HG03342 (cell line): ENCODE measurements around the gene UNC79.
"Not testable (repeated sequence)": the region's sequence is repeated elsewhere in the genome, so short reads cannot be mapped to it uniquely, and the experiment has no call there.

Experiments
- ATAC-seq: cut with Tn5 transposase; IDR thresholded peaks from one replicate; pipeline ENCODE4 v1.9.1; 2021; ENCODE audit warnings: mild to moderate bottlenecking, moderate library complexity; ENCODE audit not compliant: unreplicated experiment

UNC79 gene

DNA sequence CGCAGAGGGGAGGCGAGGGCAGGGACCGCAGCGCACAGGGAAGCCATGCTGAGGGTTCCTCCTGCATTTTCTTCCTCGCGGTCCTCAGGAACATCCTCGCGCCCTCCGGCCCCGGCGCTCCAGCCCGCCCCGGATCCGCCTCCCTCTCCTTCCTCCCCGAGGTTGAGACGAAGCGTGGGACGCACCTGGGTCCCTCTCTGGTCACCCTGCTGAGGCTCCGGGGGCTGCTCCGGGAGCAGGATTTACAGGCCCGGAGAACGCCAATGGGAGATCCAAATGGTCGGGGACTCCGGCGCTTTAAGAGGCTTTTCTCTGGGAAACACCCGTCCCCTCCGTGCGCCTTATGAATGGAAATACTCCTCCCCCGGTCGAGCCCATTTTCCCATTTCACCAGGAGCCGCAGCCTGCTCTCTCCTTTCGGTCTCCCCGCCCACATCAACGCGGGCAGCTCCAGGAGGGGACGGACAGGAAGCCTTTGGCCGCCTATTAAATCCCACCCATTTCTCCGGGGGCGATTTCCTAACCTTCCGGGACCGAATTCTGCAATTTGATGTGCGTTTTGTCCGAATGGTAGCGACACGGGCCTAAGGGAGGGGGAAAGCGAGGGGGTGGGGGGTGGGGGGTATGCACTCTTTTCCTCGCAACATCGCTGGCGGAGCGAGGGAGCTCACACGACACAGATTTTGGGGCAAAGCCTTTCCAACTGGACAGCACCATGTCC is at the start of gene UNC79:
TSS of gene UNC79 (plus strand) at position 625 of the 721 bp plus-strand sequence. CDS start at position 716, 91 bp downstream.
- ATAC-seq: no peak

DNA sequence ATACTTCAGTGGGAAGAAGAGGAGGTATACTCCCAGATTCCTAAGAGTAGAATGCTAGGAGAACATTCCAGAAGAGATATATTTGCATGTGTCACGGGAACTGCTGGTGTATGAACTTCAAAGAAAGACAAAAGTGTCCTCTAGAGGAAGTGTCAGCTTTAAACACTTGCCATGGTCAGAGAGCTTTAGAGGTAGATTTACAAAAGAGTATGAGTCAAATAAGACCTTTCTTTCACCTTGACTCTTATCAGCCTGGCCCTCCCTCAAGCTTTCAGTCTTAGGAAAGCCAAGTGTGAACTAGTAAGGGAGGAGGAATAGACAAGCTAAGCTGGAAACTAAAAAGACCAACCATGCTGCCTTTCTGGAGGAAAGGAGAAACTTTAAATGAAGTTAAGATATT is 49.1 kb upstream of the UNC79 start:
- ATAC-seq: no peak

DNA sequence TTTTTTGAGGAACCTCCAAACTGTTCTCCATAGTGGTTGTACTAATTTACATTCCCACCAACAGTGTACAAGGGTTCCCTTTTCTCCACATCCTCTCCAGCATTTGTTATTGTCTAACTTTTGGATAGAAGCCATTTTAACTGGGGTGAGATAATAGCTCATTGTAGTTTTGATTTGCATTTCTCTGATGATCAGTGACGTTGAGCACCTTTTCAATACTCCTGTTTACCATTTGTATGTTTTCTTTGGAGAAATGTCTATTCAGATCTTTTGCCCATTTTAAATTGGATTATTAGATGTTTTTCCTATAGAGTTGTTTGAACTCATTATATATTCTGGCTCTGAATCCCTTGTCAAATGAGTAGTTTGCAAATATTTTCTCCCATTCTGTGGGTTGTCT is 46.5 kb upstream of the UNC79 start:
- not testable (repeated sequence) for ATAC-seq

DNA sequence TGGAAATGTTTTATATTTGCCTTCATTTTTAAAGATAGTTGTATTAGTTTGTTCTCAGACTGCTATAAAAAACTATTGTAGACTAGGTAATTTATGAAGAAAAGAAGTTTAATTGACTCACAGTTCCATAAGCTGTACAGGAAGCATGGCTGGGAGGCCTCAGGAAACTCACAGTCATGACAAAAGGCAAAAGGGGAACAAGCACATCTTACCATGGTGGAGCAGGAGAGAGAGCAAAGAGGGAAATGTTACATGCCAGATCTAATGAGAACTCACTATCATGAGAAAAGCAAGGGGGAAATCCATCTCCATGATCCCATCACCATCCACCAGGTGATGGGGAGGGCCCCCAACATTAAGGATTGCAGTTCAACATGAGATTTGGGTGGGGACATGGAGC is 35.5 kb upstream of the UNC79 start:
- no peak for ATAC-seq

DNA sequence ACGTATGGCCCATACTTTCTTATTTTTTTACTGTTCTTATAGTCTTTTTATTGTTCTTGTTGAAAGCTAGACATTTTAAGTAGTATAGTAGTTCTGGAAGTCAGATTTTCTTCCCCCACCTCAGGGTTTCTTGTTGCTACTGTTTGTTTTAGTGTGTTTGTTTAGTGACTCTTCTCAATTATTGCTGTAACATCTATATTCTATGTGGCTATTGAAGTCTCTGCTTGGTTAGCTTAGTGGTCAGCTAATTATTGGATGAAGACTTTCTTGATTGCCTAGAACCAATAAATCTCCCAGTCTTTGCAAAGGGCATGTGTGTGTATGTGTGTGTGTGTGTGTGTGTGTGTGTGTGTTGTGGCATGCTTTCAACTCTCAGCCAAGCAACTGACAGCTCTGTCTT is 34.3 kb upstream of the UNC79 start:
- no peak for ATAC-seq

DNA sequence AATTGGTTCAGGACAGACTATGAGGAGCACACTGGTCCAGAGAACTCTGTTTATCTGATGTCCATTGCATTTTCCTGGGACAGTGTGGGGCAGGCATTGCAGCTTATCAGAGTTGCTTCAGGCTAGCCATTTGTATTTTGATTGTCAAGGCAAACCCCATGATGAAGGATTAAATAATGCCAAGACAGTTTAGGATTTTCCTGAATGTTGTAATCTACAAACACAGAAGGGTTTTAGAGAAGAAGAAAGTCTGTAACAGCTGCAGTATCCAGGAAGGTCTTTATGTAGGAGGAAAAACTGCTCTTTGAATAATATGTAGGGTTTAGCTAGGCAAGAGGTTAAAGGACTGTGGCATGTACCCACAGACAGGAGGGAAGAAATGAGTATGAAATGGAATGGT is 32.2 kb upstream of the UNC79 start:
- no peak for ATAC-seq

DNA sequence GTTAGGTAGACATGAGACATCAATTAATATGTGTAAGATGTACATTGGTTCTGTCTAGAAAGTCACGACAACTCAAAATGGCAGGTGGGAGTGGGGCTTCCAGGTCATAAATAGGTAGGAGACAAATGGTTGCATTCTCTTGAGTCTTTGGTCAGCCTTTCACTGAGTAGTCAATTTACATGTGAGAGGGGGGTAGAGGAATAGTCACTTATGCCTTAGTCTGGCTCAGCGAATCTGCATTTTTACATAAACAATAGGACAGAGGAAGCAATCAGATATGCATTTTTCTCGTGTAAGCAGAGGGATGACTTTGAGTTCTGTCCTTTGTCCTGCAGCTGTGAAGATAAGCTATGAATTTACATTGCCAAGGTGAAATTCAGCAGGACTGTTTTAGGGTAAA is 27.8 kb upstream of the UNC79 start:
- ATAC-seq: no peak

DNA sequence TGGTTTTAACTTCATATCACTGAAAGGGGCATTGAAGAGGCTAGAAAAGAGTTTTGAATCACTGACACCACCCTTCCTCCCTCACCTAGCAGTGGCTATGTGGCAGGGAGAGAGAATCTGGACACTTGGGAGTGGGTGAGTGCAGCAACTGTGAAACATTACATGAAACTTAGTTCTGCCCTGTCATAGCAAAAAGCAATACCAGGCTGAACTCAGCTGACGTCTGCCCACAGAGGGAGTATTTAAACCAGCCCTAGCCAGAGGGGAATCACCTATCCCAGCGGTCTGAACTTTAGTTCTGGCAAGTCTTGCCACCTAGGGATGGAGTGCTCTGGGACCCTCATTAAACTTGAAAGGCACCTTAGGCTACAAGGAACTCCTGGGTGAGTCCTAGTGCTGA is 20.7 kb upstream of the UNC79 start:
- ATAC-seq: no peak

DNA sequence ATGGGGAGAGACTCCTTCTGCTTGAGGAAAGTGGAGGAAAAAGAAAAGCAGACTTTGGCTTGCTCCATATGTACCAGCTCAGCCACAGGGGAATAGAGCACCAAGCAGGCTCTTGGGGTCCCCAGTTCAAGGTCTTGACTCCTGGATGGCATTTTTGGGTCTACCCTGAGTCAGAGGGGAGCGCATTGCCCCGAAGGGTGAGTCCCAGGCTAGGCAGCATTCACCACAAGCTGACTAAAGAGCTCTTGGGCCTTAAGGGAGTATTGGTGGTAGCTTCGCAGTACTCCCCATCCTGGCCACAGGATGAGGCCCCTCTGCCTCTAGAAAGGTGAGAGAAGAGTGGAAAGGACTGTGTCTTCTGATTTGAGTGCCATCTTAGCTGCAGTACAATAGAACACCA is 19.8 kb upstream of the UNC79 start:
- no peak for ATAC-seq

DNA sequence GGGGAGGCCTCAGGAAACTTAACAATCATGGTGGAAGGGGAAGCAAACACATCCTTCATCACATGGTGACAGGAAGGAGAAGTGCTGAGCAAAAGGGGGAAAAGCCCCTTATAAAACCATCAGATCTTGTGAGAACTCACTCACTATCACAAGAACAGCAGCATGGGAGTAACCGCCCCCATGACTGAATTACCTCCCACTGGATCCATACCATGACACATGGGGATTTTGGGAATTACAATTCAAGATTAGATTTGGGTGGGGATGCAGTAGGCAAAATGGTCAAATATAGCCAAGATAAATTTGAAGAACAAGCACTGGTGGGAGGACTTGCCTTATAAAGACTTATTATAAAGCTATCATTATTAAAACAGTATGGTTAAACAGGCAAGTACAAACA is 5.6 kb upstream of the UNC79 start:
- ATAC-seq: not testable (repeated sequence)

DNA sequence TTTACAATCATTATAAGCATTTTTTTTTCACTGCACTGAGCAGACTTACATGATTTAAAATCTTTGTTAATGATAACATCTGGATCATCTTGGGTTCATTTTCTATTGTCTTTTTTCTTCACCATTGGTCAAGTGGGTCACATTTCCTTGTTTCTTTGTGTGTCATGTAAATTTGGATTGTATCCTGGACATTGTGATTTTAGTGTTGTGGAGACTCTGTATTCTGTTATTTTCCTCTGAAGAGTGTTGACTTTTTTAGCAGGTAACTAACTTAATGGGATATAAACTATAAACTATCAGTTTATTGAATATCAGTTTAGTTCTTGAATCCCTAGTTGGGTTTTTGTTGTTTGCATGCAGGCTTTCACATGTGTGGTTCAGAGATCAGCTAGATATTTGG is 4.0 kb upstream of the UNC79 start:
- ATAC-seq: no peak

DNA sequence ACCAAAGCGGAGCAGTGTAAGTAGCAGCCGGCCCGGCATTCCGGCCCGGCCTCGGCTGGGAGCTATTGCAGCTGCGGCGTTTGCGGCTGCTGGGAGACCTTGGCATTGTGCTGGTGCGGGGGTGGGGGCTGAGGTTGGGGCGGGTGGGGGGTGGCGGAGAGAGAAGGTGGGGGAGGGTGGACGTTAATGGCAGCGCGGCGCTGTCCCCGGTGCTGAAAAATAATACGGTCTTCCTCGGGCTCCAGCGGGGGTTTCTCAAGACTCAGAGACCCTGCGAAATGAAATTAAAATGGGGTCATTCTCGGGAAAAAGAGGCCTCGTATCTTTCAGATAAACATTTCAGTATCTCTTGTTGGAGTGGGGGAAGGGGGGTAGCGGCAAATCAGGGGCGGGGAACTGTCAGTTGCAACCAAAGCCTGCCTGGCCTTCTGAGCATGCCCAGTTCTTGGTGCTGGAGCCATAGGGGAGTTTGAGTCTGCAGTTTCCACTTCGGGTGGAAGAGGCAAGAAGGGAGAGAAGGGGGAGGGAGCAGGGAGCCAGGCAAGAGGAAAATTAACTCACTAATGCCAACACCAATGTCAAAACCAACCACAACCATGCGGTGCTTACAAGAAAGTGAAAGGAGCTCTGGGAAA is 414 bp downstream of the UNC79 start:
- no peak for ATAC-seq

DNA sequence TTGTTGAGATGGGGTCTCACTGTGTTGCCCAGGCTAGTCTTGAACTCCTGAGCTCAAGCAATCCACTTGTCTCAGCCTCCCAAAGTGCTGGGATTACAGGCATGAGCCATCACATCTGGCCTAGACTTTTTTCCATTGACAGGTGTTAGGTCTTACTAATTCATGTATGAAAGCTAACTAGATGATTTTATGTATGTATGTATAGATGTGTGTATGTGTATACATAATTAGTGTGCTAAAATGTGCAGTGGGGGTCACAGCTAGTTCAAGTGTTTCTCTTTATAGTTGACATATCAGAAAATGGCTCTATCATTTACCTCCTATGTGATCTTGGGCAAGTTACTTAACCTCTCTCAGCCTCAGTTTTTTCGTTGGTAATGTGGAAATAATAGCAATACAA is 23.5 kb downstream of the UNC79 start:
- no peak for ATAC-seq

DNA sequence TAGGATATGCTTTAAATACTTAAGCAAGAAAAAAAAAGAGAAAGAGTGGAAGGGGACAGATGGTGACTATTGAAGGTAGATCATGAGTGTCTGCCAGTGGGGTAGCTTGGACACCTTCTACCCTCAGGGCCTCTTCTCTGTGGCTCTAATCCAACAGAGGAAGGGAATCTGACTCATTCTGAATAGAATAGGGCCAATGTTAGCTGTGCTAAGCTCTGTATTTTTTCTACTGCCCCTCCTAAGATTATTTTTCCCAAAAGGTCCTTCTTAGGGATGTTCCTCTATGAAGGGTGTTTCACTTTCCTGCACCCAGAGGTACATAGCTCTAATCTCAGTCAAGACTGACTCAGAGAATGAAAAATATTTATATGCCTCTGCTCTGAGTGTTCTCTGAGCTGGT is 25.6 kb downstream of the UNC79 start:
- ATAC-seq: no peak

DNA sequence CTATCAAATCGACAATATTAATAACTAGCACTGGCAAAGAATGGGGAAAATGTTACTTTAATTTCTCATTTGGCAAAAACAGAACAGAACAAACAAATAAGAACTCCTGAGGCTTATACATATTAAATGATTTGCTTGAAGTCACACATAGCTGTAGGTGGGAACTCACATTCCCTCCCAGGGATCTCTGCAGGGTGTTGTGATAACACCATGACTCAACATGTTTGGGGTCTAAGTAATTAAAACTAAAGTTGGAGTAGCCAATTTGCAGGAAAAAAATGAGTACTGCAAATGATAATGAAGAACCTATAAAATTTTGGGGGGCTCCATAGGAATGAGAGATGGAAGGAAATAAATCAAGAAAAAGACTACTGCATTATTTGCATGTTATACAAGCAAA is 27.5 kb downstream of the UNC79 start:
- ATAC-seq: no peak

DNA sequence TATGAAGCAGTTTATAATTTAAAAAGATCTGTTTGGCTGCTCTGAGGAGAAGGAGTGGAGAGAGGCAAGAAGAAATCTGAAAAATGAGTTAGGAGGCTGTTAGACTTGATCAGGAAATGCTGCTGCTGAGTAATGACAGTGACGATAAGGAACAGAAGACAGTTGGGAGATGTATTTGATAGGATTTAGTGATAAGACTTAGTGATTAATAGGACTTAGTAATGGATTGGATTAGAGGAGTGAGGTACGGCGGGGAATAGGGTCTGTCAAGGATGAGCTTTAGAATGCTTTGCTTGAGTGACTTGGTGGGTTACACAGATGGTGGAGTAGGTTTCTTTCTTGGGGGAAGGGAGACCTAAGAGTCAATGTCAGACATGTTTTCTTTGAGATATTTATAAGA is 31.7 kb downstream of the UNC79 start:
- ATAC-seq: no peak

DNA sequence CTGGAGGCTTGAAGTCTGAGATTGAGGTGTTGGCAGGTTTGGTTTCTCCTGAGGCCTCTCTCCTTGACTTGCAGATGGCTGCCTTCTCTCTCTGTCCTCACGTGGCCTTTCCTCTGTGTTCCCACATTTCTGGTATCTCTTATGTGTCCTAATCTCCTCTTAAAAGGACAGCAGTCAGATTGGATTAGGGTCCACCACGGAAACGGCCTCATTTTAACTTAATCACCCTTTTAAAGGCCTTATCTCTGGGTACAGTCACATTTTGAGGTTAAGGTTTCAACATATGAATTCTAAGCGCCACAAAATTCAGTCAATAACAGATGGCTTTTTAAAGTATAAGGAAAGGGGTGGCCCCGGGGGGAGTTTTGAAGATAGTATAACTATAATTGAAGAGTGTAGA is 33.5 kb downstream of the UNC79 start:
- ATAC-seq: no peak

DNA sequence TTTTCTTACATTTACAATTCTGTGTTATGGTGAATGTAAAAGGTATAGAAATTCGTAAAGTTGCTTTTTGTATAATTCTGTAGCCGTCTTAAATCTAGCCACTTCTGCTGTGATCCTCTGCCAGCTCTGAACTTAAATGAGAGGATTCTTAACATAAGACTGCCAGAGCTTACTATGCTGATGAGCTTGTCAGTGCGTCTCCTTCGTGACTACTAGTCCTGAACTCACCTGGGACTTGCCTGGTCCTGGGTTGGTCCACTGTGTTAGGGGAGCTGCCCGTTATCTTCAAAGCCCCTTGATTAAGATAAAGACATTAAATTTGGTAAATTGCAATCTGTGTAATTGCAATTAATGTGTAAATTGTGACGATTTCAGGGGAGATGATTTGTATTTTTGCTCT is 44.7 kb downstream of the UNC79 start:
- ATAC-seq: no peak

DNA sequence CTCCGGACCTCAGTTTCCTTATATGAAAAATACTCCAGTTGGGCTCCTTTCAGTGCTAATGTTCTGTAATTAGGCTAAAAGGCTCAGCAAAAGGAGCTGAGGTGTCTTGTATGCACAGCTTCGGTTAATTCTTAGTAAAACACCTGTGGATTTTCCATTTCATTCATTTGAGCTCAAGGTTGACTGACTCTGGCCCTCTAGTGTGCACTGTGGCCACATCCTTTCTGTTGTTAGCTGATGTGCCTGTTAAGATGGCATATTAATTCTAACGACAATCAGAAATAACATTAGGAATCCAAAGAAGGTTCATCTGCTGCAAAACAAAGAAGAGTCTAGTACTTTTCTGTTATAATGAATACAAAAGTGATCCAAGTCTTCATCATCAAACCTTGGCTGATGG is 45.6 kb downstream of the UNC79 start:
- no peak for ATAC-seq

DNA sequence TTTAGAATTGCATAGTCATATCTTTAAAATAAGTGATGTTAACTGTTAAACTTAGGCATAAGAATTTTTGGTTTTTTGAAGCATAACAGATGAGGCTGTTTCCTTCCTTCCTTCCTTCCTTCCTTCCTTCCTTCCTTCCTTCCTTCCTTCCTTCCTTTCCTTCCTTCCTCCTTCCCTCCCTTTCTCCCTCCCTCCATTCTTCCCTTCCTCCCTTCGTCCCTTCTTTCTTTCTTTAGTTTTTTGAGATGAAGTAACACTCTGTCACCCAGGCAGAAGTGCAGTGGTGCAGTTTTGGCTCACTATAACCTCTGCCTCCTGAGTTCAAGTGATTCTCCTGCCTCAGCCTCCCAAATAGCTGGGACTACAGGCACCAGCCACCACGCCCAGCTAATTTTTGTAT is 48.3 kb downstream of the UNC79 start:
- ATAC-seq: not testable (repeated sequence)

DNA sequence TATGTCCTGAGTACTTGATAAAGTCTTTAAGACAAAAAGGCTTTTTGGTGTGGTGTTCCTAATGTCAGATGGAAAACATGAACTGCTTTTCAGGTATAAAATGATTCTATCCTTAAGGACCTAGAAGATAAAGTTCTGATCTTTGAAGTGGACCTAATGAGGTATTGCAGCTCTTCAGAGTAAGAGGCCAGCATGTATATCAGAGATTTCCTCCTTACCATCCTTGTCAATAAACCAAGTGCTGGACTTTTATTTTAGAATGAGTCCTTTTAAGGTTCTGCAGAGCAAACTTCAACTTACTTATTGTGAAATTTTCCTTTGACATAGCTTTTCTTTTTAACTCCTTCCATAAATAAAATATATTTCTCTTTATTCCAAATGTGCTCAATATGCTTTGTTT is 50.1 kb downstream of the UNC79 start:
- ATAC-seq: no peak

DNA sequence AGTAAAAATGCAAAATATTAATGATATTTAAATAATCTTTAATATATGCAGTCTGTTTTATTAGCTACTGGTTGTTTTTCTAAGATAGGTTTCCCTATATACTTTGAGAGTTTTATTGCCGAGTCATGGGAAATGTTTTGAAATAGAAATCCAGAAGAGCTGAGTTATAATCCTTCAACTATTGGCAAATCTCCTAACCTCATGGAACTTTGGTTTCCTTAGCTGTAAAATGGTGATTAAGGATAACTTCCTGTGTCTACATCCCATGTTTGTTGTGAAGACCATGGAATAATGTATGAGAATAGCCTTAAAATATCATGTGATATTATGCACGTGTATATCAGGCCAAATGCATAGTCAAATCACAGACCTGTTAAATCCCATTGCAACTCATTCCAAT is 51.0 kb downstream of the UNC79 start:
- ATAC-seq: no peak

DNA sequence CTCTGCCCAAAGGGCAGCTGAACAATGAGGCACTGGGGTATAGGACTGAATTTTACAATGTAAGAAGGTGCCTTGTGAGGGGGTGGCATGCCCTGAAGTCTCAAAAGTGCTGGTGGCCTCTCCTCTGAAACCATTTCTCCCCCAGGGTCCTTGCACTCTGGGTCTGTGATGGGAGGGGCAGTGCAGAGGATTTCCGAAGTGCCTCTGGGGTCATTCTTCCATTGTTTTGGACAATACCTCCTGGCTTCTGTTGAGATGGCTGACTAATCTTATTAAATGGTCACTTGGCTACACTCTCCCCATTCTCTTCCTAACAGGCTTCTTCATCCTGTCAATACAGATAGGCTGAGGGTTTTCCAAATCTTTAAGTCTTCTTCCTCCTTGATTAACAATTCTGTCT is 59.3 kb downstream of the UNC79 start:
- no peak for ATAC-seq
